HEK293 (cell line): Measurements from ENCODE around the gene SCRN2.

ENCODE experiments used
- BCL11A ChIP-seq: fragments of 450-650 bp; formaldehyde crosslinking; IDR thresholded peaks from 2 replicates; pipeline ENCODE4 v1.5.1; 2016; ENCODE audit warnings: low read depth, missing biosample characterization, missing genetic modification characterization
- ZNF121 ChIP-seq: fragments of 450-650 bp; formaldehyde crosslinking; IDR thresholded peaks from 2 replicates; pipeline ENCODE4 v1.5.1; 2016; ENCODE audit warnings: missing biosample characterization, missing genetic modification characterization
- ZNF138 ChIP-seq: fragments of 450-650 bp; formaldehyde crosslinking; IDR thresholded peaks from 2 replicates; pipeline ENCODE4 v1.5.1; 2016; ENCODE audit warnings: missing biosample characterization, missing genetic modification characterization, borderline replicate concordance
- ZNF335 ChIP-seq: fragments of 450-650 bp; formaldehyde crosslinking; conservative IDR thresholded peaks from 2 replicates; pipeline ENCODE4 v1.5.1; 2016; ENCODE audit warnings: missing biosample characterization, missing genetic modification characterization
- ZNF394 ChIP-seq: fragments of 450-650 bp; formaldehyde crosslinking; IDR thresholded peaks from 2 replicates; pipeline ENCODE4 v1.5.1; 2016; ENCODE audit warnings: missing biosample characterization, missing genetic modification characterization, mild to moderate bottlenecking, moderate library complexity, borderline replicate concordance
- TF ChIP-seq, protein P1 (sequence below): fragments of 450-650 bp; formaldehyde crosslinking; IDR thresholded peaks from 2 replicates; pipeline ENCODE4 v1.5.1; 2016; ENCODE audit warnings: missing biosample characterization, missing genetic modification characterization
- TF ChIP-seq, protein P2 (sequence below): fragments of 450-650 bp; formaldehyde crosslinking; optimal IDR thresholded peaks from 2 replicates; pipeline ENCODE3; 2016; ENCODE audit warnings: missing biosample characterization, mild to moderate bottlenecking, missing genetic modification characterization
- TF ChIP-seq, protein P3 (sequence below): fragments of 450-650 bp; formaldehyde crosslinking; IDR thresholded peaks from 2 replicates; pipeline ENCODE4 v1.5.1; 2016; ENCODE audit warnings: missing biosample characterization, missing genetic modification characterization

DNA sequence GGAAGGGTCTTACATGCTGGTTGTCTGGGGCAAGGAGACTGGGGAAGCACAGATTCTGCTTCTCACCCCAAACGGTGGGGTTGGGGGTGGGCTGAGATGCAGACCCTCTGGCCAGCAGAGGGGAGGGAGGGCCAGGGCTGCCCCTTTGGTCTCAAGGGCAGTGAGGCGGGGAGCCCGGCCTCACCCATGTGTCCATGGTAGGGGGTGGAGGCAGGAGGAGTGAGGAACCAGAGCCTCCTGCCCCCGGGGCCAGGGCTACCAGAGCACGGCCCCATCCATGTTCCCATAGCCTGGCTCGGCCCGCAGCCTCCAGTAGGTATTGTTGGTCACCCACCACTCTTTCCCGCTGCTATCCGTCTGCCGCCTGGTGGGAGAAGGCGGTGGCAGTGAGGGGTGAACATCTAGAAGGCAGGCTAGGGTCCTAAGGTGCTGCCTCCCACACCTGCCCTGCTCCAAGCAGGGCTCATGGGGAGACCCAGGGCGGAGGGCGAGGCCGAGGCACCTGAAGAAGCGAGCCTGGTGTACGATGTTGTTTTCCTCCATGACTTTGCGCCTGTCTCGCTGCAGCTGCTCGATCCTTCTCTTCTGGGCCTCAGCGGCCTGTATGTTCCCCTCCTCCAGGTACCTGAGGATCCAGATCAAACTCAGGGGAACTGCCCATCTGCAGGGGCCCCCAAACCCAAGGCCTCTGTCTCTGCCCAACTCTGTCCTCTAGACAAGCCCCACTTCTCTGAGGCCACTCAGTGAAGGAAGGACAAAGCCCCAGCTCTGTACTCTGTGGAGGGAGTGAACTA is 32.8 kb downstream of the SCRN2 start:
- TF ChIP-seq ZNF394 (tag by site-specific recombination) (no peak), ZNF121 (tag by site-specific recombination) (no peak), ZNF138 (tag by site-specific recombination) (no peak), ZNF335 (no peak), BCL11A (no peak)
- TF ChIP-seq, protein P1, sequence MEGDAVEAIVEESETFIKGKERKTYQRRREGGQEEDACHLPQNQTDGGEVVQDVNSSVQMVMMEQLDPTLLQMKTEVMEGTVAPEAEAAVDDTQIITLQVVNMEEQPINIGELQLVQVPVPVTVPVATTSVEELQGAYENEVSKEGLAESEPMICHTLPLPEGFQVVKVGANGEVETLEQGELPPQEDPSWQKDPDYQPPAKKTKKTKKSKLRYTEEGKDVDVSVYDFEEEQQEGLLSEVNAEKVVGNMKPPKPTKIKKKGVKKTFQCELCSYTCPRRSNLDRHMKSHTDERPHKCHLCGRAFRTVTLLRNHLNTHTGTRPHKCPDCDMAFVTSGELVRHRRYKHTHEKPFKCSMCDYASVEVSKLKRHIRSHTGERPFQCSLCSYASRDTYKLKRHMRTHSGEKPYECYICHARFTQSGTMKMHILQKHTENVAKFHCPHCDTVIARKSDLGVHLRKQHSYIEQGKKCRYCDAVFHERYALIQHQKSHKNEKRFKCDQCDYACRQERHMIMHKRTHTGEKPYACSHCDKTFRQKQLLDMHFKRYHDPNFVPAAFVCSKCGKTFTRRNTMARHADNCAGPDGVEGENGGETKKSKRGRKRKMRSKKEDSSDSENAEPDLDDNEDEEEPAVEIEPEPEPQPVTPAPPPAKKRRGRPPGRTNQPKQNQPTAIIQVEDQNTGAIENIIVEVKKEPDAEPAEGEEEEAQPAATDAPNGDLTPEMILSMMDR (tag by site-specific recombination), result no peak
- TF ChIP-seq, protein P2, sequence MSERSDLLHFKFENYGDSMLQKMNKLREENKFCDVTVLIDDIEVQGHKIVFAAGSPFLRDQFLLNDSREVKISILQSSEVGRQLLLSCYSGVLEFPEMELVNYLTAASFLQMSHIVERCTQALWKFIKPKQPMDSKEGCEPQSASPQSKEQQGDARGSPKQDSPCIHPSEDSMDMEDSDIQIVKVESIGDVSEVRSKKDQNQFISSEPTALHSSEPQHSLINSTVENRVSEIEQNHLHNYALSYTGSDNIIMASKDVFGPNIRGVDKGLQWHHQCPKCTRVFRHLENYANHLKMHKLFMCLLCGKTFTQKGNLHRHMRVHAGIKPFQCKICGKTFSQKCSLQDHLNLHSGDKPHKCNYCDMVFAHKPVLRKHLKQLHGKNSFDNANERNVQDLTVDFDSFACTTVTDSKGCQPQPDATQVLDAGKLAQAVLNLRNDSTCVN, result no peak
- TF ChIP-seq, protein P3, sequence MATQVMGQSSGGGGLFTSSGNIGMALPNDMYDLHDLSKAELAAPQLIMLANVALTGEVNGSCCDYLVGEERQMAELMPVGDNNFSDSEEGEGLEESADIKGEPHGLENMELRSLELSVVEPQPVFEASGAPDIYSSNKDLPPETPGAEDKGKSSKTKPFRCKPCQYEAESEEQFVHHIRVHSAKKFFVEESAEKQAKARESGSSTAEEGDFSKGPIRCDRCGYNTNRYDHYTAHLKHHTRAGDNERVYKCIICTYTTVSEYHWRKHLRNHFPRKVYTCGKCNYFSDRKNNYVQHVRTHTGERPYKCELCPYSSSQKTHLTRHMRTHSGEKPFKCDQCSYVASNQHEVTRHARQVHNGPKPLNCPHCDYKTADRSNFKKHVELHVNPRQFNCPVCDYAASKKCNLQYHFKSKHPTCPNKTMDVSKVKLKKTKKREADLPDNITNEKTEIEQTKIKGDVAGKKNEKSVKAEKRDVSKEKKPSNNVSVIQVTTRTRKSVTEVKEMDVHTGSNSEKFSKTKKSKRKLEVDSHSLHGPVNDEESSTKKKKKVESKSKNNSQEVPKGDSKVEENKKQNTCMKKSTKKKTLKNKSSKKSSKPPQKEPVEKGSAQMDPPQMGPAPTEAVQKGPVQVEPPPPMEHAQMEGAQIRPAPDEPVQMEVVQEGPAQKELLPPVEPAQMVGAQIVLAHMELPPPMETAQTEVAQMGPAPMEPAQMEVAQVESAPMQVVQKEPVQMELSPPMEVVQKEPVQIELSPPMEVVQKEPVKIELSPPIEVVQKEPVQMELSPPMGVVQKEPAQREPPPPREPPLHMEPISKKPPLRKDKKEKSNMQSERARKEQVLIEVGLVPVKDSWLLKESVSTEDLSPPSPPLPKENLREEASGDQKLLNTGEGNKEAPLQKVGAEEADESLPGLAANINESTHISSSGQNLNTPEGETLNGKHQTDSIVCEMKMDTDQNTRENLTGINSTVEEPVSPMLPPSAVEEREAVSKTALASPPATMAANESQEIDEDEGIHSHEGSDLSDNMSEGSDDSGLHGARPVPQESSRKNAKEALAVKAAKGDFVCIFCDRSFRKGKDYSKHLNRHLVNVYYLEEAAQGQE (tag by site-specific recombination), result no peak
